NCI-H1105 treated with DMSO at 0.1 percent for 48 hours (cell line): ENCODE measurements around the gene FAM111B.
A peak's percentile ranks its signal among the peaks of the same experiment; 100 is the strongest.
"Not testable (repeated sequence)": the region's sequence is repeated elsewhere in the genome, so short reads cannot be mapped to it uniquely, and the experiment has no call there.

Source experiments
- DNase-seq: peaks from one replicate; lab custom pipeline; 2025; lab: John Stamatoyannopoulos, UW

The FAM111B gene, protein sequence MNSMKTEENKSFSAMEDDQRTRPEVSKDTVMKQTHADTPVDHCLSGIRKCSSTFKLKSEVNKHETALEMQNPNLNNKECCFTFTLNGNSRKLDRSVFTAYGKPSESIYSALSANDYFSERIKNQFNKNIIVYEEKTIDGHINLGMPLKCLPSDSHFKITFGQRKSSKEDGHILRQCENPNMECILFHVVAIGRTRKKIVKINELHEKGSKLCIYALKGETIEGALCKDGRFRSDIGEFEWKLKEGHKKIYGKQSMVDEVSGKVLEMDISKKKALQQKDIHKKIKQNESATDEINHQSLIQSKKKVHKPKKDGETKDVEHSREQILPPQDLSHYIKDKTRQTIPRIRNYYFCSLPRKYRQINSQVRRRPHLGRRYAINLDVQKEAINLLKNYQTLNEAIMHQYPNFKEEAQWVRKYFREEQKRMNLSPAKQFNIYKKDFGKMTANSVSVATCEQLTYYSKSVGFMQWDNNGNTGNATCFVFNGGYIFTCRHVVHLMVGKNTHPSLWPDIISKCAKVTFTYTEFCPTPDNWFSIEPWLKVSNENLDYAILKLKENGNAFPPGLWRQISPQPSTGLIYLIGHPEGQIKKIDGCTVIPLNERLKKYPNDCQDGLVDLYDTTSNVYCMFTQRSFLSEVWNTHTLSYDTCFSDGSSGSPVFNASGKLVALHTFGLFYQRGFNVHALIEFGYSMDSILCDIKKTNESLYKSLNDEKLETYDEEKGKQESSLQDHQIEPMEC

DNA sequence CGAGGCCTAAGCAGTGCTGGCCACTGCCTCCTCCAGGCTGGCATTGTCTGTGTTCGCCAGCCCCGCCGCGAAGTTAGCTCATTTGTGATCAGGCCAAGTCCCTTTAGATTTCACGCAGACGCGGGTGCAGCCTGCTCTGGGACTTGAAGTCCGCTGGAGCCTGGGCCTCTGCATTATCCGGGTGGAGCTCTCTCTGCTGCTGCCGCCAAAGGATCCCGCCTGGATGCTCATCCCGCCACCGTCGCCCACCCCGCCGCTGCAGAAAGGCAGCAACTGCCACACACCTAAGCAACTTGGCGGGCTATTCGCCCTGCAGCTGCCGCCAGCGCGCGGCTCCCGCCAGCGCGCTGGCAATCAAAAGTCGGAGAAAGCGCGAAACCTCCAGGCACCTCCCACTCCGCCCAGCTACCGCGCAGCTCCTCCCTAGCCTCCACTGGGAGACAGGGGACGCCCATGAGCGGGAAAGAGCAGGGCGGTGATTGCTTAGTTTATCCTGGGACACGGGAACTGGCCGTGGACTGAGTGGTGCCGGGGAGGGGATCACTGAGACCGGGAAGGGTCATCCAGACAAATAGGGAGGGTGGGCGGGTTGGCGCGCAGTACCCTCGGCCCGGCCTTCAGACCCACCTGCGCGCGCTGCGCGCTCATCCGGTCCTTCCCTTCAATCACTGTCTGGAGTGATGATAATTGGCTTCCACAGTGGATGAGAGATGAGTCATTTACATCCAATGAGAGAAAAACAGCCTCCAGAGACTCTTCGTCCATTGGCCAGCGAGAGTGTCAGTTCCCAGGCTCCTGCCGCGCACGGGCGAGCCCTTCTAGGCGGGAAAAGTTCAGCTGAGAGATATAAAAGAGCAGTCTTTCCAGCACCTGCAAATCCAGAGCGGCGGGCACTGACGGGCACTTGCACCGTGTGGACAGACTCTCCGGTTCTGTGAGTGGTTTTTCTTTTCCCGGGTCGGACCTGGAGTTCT, at the start of gene FAM111B:
Gene FAM111B, plus strand, starts transcription at position 875 of the 974 bp plus-strand sequence. CDS start 2,389 bp downstream, outside the sequence.
- DNase-seq, result peak; percentile 94

DNA sequence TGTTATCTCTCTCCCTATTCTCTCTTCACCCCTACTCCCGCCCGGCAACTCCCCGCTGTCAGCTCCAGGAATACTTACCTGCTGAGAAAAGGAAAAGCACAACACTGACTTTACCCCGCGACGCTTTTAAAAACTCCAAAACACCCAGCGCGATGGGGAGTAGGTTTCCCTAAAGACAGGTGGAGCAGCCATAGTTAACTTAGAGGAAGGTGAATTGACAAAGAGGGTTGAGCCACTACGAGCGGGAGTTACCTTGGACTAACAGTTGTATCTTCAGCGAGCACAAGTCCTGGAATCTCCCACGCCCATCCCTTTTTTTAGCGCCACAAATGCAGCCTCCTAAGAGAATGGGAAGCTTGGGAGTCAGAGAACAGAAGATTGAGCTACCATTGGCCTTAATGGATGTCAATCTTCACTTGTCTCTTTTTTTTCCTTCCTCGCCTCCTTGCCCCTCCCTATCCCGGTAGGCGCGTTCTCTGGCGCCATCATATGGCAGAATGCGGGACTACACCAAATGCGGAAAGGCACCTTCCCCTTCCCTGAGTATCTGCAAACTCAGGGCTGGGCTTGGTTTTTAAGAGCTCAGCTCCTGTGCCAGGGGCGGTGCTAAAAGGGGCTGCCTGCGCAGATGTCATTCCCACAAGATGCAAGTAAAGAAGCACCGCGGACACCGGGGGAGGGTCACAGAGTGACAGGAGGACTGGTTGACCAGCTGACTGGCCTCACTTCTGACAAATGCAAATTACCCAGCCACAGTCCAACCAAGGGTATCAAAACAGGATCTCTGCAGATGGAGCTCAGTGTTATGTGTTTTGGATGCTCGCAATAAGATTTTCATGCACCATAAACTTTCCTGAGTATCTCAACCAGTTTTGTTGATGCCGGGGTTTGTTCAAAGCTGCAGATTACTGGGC, 48.7 kb upstream of the FAM111B start:
- peak; percentile 79 for DNase-seq

DNA sequence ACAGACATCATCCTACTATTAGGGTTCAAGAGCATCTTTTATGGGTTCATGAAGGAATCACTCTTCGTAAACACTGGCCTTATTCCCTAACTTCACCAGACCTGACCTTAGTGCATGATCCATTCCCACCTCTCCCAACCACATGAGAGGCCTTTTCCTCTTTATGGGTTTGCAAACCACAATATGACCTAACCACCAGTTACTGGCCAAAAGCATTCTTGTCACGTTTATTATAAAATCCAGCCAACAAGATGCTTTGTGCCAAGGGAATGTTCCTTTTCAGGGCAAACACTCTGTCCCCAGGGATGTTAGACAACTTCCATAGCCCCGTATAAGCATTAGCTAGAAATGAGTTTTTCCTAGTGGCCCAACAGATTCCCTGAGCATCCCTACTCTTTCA, 46.9 kb upstream of the FAM111B start:
- not testable (repeated sequence) for DNase-seq

DNA sequence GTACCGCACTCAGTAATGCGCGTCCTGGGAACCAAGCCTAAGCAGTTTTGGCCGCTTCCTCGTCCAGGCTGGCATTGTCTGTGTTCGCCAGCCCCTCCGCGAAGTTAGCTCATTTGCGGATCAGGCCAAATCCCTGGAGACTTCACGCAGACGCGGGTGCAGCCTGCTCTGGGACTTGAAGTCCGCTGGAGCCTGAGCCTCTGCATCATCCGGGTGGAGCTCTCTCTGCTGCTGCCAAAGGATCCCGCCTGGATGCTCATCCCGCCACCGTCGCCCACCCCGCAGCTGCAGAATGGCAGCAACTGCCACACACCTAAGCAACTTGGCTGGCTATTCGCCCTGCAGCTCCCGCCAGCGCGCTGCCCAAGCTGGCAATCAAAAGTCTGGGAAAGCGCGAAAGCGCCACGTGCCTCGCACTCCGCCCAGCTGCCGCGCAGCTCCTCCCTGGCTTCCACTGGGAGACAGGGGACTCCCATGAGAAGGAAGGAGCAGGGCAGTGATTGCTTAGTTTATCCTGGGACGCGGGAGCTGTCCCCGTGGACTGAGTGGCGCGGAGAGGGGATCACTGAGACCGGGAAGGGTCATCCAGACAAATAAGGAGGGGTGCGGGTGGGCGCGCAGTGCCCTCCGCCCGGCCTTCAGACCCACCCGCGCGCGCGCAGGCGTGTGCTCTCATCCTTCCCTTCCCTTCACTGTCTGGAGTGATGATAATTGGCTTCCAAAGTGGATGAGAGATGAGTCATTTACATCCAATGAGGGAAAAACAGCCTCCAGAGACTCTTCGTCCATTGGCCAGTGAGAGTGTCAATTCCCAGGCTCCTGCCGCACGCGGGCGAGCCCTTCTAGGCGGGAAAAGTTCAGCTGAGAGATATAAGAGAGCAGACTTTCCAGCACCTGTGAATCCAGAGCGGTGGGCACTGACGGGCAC, 44.2 kb upstream of the FAM111B start:
- DNase-seq, result no peak

DNA sequence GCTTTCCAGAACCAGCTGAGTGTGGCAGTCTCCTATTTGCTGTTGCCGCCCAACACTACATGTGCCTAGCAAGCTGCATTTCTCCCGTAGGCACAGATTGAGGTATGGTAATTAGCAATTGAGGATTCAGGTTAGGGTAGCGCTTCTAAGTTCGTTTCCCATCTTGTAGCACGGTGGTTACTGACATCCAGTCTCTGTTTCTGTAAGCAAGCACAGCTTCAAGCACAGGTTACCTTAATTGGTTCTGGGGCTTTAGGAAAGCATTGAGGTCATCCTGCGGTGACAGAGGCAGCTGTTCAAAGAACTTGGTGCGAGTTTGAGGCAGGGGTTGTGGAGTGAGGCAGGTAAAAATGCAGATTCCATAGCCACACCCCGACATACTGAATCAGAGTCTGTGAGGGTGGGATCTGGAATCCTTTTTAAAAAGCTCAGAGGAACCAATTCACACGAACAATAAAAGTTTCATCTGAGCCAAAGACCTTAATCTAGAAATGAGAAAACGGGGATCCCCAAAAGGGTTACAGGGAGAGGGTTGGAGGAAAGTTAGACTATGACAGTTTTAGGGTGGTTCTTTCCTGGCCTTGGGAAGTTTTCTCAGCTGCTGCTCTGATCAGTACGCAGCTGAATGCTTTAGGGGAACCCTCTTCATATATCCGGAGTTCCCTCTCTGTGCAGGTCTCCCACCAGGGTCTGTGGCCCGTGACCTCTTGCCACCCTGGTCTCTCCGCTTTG, 42.9 kb upstream of the FAM111B start:
- DNase-seq, result not testable (repeated sequence)

DNA sequence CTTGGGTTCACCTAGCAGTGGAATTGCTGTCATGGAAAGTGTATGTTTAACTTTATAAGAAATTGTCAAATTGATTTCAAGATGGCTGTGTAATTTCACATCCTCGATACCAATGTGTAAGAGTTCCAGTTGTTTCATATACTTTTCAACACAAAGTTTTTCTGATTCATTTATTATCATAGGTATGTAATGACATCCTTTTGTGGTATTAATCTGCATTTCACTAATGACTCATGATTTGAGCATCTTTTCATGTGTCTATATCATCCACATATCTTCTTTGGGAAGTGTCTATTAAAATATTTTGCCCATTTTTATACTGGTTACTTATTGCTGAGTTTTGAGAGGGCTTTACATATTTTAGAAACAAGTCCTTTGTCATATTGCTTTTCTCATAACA, 38.0 kb upstream of the FAM111B start:
- no peak for DNase-seq

DNA sequence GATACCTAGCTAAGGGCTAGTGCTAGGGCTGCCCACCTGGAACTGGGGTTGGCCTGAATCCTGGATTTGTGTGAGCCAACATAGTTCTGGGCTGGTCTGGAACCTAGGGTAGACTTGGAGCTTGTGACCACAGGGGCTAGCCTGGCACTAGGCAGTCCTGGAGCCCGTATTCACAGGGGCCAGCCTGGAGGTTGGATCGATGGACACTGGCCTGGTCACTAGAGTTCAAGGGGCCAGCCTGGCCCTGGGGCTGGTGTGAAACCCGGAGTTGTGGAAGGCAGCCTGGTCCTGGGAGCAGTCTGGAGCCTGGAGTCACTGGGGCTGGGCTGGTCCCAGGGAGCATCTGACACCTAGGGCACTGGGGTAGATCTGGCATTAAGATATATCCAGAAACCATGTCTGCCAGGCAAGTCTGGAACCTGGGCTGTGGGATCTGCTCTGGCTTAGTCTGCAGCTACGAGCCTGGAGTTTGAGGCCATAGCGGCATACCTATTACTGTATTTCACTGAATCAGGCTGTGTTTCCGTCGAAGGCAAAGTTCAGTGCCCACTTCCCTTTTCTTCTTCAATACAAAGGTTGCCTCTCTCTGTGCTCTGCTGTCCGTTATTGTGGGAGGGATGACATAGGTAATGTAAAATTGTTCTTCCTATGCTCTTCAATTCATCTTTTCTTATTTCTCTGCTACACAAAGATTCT, 30.0 kb upstream of the FAM111B start:
- no peak for DNase-seq

DNA sequence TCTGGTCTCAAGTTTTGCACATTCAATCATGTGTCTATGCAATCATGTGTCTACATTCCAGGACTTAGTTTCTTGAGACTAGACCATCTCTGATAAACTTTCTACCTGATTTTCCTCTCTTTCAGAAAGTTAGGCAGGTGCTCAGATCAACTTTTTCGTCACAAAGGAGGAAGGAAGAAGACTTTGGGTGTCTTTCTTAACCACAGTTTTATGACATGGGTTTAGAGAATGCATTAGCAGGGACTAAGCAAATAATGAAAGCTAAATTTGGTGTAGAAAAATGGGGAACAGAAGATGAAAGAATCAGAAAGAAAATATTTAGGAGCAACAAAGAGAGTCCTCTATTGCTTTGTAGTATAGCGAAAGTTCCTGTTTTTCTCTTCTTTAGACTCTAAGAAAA, 28.6 kb upstream of the FAM111B start:
- DNase-seq, result no peak

DNA sequence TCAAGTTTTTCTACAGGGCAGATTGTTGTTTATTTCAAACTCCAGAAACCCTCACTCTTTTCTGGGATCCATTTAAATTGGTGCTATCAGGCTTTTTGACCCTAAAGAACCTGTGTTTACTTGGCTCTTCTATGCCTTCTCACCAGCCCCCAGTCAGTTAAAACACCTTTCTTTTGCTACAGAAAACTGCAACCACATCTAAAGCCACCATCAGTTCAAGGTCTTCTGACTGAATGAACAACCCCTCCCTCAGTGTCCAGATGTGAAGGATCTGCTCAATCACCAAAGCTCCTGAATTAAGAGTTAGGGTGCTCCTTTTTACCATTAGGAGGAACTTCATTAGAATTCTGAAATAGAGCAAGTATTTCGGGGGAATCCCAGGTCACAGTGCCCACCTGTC, 28.0 kb upstream of the FAM111B start:
- DNase-seq, result no peak

DNA sequence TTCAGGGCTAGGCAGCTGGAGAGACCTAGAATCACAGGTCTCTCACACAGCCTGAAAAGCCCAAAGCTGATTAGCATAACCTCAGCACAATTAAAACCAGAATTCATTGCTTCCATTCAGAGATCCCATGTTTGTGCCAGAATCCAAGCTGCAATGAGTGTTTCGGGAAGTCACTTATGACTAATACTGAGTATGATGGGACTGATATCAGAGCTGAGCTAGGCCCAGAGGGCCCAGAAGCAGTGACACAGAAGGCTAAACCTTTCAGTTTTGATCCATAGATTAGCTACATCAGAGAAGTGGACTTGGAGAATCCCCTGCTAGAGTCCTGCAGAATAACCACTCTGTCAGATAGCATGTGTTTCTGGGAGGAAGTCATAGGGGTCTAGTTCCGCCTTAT, 26.6 kb upstream of the FAM111B start:
- not testable (repeated sequence) for DNase-seq

DNA sequence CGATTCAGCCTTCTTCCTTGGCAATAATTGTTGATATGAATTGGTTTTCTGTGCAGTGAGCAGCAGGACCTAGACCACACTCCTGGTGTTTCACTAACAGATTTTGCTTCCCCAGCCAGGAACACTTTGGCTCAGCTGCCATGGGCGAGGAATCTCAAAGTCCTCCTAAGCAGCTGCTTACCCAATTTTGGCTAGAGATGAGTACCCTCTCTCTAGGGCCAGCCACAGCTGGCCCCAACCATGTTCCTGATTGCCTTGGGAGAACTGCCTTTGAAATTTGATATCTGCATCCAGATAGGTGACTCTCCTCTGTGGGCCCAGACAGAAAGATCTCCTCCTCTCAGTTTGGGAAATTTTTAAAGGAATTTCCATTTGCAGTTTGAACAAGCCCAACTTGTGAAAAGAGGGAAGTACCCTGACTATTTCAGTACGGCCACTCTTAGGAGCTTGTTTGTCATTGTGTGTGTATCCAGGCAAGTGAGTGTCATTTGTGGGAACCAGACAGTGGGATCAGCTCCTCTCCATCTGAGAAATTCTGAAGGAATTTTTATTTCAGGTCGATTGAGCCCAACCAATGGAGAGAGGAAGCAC, 25.5 kb upstream of the FAM111B start:
- not testable (repeated sequence) for DNase-seq

DNA sequence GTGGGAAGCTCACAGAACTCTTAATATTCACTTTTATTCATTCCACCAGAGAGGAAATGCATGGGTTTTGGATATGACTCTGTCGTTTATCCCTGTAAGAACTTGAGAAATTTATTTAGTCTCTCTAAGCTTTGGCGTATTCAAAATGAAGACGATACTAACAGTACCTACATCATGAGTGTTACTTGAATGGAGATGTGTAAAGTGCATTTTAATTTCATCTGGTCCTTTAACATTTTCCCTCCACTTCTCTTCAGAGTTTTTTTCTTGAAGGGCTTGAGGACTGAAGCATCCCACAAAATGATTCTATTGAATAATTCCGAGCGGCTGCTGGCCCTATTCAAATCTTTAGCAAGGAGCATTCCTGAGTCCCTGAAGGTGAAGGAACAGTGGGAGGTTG, 21.0 kb upstream of the FAM111B start, which contains the start of gene GLYATL1B:
Gene GLYATL1B, plus strand, starts transcription at position 301 of the 400 bp plus-strand sequence. Its CDS starts 0 bp downstream, at position 301.
- not testable (repeated sequence) for DNase-seq

DNA sequence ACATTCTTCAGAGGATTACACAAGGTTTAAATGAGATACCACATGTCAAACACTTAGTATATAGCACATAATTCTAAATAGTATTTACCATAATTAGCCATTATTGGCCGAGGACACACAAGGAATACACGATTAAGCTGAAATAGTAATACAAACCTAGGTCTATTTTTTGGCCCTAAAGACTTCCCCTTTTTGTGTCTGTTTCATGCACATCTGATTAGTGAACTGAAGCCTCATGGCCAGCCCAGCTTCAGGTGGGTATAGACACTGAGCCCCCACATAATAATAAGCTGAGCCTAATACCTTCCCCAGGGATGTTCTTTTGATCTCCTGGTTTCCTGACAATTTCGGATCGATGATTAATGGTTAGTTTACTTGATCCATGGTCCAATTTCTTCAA, 18.9 kb upstream of the FAM111B start:
- DNase-seq, result no peak

DNA sequence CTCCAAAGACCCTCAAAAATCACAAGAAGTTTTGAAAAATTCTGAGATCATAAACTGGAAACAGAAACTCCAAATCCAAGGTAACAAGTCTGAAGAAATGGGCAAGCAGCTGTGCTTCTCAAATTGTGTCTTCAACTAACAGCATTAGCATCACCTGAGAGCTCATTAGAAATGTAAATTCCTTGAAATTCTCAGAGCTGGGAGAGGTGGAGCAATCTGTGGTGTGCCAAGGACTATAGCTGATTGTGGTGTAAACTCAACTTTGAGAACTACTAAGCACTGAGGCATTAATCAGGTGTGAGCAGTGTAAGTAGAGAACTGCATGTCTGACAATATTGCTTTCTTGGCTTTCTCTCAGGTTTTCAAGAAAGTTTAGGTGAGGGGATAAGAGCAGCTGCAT, 13.5 kb upstream of the FAM111B start:
- not testable (repeated sequence) for DNase-seq

DNA sequence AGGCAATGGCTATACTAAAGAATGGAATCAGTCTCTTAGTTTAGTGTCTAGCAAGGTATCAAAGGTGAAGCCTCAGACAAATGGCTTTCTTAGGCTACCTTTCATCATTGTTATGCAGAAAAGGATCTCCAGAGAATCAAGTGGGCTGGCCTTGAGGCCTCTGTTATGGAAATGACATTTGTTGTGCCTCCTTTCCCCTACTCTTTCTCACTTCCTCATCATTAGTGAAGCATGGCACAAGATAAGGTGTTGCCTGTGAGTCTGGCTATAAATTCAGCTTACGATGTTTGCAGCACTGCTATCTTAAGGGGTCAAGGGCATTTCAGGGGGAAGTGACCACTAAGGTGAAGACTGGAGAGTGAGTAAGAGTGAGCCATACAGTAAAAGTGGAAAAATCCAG, 11.8 kb upstream of the FAM111B start:
- not testable (repeated sequence) for DNase-seq

DNA sequence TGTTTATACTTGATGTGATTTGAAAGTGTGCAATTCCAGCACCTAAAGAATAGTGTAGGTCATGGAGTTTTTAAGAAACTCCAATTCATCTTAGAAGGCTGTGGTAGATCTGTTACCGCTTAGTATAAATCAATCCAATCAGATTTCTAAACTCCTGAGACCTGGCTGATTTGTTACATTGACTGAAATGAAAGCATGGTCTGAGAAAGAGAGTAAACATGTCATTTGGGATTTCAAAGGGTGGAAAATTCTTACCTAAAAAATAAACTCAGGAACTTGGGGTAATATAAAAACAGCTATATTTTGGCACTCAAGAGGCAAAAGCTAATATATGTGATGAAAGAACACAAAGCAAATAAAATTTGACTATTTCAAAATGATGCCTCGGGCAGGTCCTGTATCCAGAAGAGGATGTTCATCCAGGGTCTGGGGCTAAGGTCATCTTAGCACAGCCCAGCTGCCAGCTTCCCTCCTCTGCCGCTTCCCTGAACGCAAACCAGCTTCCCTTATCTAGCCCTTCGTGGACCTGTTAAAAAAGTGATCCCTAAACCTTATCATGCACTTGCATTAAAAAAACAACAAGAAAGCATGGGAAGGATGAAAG, 11.0 kb upstream of the FAM111B start:
- DNase-seq, result not testable (repeated sequence)

DNA sequence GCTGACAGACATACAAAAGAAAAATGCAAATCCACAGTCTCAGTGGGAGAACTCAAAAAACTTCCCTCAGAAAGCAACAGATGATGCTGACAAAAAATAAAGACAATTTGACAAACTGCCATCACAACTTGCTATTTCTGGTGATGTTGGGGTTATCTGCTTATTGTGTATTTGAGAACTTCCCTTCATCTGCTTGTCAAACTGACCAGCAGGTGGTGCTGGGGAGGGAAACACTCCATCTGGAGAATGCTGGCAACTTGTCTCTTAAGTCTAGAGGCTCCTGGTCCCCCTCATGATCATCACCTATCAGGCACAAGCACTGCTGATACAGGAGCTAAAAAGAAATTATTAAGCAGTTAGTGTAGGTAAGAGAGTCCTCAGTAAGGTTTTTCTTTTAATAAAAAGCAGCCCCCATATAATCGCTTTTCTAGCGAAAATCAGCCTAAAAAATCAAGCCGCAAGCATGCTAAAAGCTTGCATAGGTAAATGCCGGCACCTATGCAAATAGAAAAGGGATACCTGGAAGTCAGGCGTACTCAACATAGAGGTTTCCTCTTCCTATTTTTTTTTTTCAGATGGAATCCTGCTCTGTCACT, 9.8 kb upstream of the FAM111B start:
- DNase-seq, result peak; percentile 26
